Activated T-cell treated with anti-CD3 and anti-CD28 coated beads for 24 hours (primary cell): ENCODE data around the gene STK38.

Experiments used
- DNase-seq: peaks from one replicate; pipeline ENCODE4 v3.0.0-alpha.2; 2020; ENCODE audit warnings: low read depth

STK38 gene

DNA sequence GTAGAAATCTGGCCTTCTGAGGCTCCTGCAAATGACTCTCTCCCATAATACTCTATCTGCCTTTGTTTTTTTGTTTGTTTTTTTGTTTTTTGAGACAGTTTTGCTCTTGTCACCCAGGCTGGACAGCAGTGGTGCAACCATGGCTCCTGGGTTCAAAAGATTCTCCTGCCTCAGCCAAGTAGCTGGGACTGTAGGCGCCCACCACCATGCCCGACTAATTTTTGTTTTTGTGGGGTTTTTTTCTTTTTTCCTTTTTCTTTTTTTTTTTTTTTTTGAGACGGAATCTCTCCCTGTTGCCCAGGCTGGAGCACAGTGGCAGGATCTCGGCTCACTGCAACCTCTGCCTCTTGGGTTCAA lies 16.6 kb upstream of the STK38 start:
- DNase-seq = no peak

DNA sequence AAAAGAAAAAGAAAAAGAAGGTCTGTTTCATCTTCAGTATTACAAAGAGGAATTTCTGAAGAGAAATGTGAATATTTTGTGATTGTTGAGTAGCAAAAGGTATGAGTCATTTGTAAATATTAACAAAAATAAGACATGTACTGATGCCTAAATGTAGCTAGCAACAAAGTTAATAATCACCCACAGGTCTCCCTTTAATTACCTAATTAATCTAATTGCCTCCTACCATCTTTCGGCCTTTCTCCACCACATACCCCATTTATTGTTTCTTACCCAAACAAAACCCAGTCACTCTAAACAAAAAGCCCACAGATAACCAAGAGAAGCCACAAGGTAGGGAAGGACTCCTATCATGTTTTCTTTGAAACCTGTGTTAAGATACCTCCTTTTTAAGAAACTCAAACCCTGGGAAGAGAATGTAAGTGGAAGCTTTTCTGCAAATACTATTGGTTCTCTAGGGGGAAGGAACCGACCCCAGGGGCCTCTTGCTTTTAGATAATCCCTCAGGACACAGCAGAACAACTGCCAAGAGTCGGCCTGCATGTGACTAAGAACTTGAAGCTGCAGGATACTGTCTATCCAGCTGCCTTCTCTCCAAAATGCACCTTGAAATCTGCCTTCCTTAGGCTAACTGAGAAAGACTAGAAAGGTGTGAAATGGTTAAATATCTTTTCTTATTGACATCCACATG lies 16.1 kb upstream of the STK38 start:
- no peak for DNase-seq

DNA sequence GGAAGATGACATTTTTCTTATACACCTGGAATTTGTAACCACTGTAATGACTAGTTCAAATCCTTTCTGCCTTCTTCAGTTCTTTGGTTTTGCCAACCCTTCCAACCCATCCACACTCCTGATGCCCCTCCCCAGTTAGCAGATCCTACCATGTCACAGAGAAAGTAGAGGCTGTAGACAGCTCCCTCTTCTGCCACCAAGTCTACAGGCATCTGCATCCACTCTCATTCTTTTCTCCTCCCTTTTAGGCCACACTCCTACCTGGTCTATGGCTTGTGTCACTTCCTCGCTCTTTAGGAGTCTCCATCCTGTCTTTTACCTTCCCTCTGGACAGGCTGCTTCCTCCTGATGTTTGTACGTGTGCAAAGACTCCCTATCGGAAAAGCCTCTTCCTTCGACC lies 13.5 kb upstream of the STK38 start:
- DNase-seq = no peak

- DNase-seq = no peak
Observed at GRCh38 chr6:36559011-36559793, 11.9 kb upstream of the STK38 start.

GRCh38 chr6:36556281-36556680 lies 9.0 kb upstream of the STK38 start:
- DNase-seq = no peak

- DNase-seq = no peak
Observed at GRCh38 chr6:36555750-36556252, 8.5 kb upstream of the STK38 start.

DNA sequence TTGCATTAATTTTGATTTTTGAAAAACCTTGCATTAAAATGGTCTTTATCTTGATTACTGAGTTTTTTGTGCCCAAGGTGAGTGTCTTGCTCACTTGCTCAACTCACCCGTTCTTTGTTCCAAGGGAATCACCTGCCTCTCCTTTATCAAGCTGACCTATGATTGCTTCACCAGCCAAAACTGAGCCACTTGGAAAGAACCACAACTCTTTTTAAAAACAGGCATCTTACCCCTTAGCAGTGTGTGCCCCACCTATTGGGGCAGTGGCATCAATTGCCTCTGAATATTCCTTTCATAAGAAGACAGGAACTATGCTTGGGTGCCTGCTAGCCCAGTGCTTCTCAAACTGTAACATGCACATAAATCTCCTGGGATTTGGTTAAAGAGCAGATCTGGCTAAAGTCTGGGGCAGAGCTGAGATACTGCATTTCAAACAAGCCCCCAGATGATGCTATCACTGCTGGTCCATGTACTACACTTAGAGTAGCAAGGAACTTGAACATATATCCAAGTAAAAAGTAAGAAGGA lies 3.3 kb upstream of the STK38 start:
- no peak for DNase-seq

DNA sequence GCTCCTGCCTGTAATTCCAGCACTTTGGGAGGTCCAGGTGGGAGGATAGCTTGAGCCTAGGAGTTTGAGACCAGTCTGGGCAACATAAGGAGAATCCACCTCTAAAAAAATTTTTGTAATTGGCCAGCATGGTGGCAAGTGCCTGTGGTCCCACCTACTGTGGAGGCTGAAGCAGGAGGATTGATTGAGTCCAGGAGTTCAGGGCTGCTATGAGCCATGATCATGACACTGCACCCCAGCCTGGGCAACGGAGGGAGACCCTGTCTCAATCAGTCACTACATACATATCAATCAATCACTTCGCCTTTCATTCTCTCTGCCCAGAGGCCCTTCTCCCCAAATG lies 1.1 kb upstream of the STK38 start:
- DNase-seq = no peak

DNA sequence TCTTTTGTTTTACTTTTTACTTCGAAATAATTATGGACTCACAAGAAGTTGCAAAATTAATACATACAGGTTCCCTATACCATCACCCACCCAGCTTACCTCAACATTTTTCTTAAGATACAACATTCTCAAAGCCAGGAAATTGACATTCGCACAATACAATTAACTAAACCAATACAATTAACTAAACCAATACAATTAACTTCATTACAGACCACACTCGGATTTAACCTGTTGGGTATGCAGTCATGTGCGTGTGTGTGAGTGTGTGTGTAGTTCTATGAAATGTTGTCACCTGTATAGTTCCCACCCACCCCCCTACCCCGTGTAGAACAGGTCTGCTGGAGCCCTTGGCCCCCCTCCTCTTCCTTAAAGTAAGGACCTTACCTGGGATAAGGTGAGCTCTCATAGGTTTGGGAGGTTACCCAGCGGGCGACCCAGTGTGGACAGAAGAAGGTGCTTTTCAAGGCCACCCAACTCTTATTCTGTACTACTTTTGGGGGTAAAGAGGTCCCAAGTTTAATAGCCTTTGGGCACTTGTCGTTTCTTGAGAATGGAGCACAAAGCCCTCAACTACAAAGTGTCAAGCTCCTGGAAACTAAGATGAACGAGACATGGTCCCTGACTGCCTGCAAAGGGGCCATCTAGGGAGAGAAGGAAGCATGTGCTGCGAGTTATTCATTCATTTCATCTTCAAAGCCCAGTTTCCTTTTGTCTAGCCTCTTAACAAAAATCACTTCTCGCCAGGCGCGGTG lies 544 bp upstream of the STK38 start:
- DNase-seq = peak; percentile 2

- peak; percentile 10 for DNase-seq
Observed at GRCh38 chr6:36546308-36546919, 865 bp downstream of the STK38 start.

DNA sequence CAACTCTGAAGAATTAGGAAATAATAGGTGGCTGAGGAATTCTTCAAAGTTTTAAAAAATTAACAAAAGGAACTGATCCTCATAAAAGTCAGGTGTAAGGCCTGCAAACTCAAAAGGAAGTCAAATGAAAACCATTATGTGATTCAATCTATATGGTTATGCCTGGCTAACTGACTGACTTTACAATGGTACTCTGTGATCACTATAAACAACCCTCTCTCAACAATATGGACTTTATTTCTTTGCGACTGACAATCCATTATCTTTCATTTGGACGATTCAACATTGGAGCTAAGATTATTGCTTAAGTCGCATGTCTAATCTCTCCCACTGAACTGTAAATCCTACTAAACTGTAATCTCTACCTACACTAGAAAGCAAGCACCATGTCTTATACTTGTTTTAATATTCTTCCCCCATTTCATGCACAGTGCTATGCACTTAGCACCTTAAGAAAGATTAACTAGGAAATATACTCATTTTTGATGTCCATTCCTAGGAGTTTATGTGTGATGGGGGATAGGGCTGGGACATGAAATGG lies 1.4 kb downstream of the STK38 start:
- DNase-seq = no peak

DNA sequence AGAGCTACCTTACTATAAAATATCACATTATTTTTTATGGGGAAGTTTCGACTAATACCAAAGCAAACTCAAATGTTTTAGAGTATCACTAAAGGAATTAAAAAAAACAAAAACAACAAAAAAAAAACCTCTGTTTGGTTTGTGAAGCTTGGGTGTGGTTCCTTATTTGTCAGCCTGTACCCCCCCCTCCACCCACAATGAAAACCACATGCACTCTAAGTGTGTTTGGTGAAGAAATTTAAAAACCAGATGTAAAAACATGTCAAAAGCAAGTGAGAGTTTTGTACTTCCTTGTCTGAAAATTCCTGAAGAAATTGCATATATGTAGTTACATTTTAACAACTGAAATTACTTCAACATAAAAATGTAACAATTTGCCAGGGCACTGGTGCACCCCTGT lies 3.1 kb downstream of the STK38 start:
- DNase-seq = peak; percentile 4

GRCh38 chr6:36542041-36542440 lies 5.2 kb downstream of the STK38 start:
- DNase-seq = no peak

DNA sequence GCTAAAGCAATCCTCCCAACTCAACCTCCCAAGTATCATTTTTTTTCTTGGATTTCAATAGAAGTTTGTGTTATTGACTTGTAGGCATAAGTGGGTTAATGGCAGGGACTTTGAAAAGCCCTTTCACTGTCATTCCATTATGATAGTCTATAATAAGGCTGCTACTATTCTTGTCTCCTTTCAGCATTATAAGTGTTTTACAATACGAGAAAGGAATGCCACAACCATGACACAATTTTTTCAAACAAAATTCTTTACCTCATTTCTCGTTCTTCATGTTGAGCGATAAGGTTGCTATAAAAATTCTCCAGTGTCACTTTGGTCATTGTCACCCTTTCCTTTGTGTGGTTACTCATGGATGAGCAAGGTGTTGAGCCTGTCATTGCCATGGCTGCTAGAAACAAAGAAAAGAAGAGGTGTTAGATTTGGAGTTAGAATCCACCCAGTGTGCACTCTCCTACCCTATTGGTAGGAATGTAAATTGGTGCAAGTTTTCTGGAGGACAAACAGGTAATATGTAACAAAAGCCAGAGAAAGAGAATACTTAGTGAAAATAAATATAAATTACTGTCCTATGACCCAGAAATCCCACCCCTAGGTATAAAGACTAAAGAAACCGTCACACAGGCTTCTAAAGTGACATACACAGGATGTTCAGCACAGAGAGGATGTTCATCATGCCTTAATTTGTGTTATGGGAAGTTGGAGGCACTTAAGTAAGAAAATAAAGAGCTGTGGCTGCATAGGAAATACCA lies 7.3 kb downstream of the STK38 start:
- peak; percentile 4 for DNase-seq

DNA sequence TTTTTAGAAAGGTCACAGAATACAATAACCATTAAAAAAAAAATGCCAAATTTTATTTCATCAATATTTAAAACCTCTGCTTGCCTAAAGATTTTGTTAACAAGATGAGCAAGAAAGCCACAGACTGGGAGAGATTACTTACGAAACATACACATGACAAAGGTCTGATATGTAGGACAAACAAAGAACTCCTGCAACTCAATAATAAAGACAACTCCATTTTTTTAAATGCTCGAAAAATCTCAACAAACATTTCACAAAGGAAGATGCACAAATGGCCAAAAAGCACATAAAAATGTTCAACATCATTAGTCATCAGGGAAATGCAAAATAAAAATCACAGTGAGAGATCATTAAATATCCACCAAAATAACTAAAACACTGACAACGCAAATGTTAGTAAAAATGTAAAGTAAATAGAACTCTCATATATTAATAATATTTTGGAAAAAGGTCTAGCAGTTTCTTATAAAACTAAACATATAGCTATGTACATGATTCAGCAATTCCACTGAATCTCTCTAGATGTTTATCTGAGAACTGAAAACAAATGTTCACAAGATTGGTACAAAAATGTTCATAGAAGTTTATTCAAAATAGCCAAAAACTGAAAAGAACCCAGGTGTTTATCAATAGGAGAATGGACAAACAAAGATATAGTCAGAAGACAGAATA lies 10.3 kb downstream of the STK38 start:
- DNase-seq = no peak

DNA sequence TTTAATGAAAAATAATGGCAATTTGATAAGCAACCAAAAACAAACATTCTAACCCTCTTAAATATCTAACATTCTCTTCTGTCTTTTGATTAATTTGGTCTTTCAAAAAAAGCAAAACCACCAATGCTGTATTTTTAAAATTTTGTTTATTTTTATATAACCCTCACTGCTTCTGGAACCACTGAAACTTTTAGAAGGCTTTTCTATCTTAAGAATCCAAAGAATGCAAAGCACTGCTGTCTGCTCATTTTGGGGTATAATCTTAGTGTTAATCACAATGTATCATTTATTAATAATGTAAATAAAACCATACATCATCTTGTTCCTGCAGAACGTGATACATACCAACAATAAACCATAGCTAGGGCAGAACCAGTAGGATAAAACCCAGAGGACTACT lies 14.0 kb downstream of the STK38 start:
- no peak for DNase-seq

DNA sequence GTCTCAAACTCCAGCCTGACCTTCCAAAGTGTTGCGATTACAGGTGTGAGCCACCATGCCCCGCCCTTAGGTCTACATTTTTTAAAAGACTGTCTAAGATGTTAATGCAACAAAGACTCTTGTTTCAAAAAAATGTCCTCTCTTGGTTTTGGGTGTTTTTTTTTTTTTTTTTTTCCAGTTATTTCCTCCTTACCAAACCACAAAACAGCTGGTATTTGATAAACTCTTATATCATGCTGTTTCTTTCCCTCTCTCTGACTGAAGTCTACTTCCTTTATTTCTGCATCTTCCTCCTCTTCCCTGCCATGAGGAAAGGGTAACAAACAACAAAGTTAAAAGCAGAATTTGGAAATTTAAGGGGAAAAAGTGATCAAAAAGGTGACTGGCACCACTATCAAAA lies 21.2 kb downstream of the STK38 start:
- no peak for DNase-seq

GRCh38 chr6:36525346-36525745 lies 21.9 kb downstream of the STK38 start:
- no peak for DNase-seq

DNA sequence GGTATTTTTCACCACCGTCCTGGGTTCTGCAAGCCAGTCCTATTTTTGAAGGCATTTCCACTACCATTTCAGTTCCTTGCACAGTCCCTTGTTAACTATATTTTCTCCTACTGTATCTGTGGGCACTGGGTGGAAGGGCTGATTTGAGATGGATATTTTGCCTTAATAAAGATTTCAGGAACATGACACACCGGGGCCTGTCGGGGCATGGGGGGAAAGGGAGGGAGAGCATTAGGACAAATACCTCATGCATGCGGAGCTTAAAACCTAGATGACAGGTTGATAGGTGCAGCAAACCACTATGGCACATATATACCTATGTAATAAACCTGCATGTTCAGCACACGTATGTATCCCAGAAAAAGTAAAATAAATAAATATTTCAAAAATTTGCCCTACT lies 22.4 kb downstream of the STK38 start:
- no peak for DNase-seq

DNA sequence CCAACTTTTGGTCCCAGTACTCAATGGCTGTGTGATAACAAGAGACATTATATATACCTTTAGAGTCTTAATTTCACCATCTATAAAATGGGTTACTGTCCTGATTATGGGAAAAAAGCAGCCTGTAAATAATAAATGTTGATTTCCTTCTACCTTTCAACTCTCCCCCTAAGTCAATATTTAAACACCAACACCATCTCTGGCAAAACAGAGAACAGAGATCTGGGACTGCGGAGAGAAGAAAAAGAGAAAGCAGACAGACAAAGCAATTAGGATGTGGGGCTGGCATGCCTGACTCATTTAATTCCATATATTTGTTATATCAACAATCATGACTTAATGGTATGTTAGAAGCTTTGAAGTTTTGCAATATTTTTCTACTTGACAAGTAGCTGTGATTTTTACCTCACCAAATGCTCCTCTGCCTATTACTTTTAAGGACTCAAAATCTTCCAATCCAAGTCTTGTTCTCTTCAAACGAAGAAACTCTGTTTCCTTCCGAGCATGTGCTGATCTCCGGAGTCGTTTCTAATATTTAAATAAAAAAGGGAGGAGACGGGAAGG lies 23.3 kb downstream of the STK38 start:
- no peak for DNase-seq
